Measurements from ENCODE around the gene TREX2. TPM values are rescaled to one million over a fixed set of nuclear protein-coding genes. Genes with fewer than 3 reads are reported as not detected.

The TREX2 gene
- total RNA-seq, 4 donors from 2014 or later: 1.4 to 3.2 (median 2.9) TPM; not detected in 1

- intact Hi-C loops (cut with DNase I; ENCODE audit: low total_unique reads): no loop called here
- H3K36me3 ChIP-seq: no peaks in the 10 kb centered on the region
- no peak overlapping the region for H3K4me3 ChIP-seq
- no peaks in the 10 kb centered on the region for H3K27me3 ChIP-seq
- no peak for DNase-seq
- H3K27ac ChIP-seq: no peak overlapping the region
- no peaks in the 10 kb centered on the region for H3K4me1 ChIP-seq
- TF ChIP-seq POLR2A (IDR thresholded peaks at IDR 0.05): no peak
- TF ChIP-seq, protein P1, sequence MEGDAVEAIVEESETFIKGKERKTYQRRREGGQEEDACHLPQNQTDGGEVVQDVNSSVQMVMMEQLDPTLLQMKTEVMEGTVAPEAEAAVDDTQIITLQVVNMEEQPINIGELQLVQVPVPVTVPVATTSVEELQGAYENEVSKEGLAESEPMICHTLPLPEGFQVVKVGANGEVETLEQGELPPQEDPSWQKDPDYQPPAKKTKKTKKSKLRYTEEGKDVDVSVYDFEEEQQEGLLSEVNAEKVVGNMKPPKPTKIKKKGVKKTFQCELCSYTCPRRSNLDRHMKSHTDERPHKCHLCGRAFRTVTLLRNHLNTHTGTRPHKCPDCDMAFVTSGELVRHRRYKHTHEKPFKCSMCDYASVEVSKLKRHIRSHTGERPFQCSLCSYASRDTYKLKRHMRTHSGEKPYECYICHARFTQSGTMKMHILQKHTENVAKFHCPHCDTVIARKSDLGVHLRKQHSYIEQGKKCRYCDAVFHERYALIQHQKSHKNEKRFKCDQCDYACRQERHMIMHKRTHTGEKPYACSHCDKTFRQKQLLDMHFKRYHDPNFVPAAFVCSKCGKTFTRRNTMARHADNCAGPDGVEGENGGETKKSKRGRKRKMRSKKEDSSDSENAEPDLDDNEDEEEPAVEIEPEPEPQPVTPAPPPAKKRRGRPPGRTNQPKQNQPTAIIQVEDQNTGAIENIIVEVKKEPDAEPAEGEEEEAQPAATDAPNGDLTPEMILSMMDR (IDR thresholded peaks at IDR 0.05): no peak
- H3K9me3 ChIP-seq: no peaks in the 10 kb centered on the region
Measured at GRCh38 chrX:153420851-153421599, 24.8 kb downstream of the TREX2 start.

GRCh38 chrX:153417637-153418036 is 28.2 kb downstream of the TREX2 start:
- Histone ChIP-seq H3K4me3 (no peak overlapping the region), H3K36me3 (no peaks in the 10 kb centered on the region), H3K4me1 (no peaks in the 10 kb centered on the region), H3K27ac (no peak overlapping the region), H3K27me3 (no peaks in the 10 kb centered on the region), H3K9me3 (no peaks in the 10 kb centered on the region)
- no peak for DNase-seq
- intact Hi-C loops (cut with DNase I; ENCODE audit: low total_unique reads): no loop called here
- no peak for TF ChIP-seq POLR2A (IDR thresholded peaks at IDR 0.05)
- TF ChIP-seq, protein P1 (IDR thresholded peaks at IDR 0.05): no peak

- no peaks in the 10 kb centered on the region for H3K9me3 ChIP-seq
- H3K36me3 ChIP-seq: no peaks in the 10 kb centered on the region
- H3K27me3 ChIP-seq: no peaks in the 10 kb centered on the region
- DNase-seq: no peak
- intact Hi-C loops (cut with DNase I; ENCODE audit: low total_unique reads): no loop called here
- H3K4me3 ChIP-seq: no peak overlapping the region
- no peak overlapping the region for H3K27ac ChIP-seq
- no peaks in the 10 kb centered on the region for H3K4me1 ChIP-seq
- TF ChIP-seq, protein P1 (IDR thresholded peaks at IDR 0.05): no peak
- TF ChIP-seq POLR2A (IDR thresholded peaks at IDR 0.05): no peak
Measured at GRCh38 chrX:153416781-153417450, 28.9 kb downstream of the TREX2 start.

- H3K4me3 ChIP-seq: no peak overlapping the region
- no peaks in the 10 kb centered on the region for H3K36me3 ChIP-seq
- peak overlapping the region; percentile 19 to 38 for H3K27ac ChIP-seq
- TF ChIP-seq POLR2A (IDR thresholded peaks at IDR 0.05): no peak
- TF ChIP-seq, protein P1 (IDR thresholded peaks at IDR 0.05): no peak
- H3K9me3 ChIP-seq: no peaks in the 10 kb centered on the region
- H3K4me1 ChIP-seq: no peaks in the 10 kb centered on the region
- intact Hi-C loops (cut with DNase I; ENCODE audit: low total_unique reads): no loop called here
- no peak for DNase-seq
- H3K27me3 ChIP-seq: no peaks in the 10 kb centered on the region
Measured at GRCh38 chrX:153414856-153415510, 30.9 kb downstream of the TREX2 start.

DNA sequence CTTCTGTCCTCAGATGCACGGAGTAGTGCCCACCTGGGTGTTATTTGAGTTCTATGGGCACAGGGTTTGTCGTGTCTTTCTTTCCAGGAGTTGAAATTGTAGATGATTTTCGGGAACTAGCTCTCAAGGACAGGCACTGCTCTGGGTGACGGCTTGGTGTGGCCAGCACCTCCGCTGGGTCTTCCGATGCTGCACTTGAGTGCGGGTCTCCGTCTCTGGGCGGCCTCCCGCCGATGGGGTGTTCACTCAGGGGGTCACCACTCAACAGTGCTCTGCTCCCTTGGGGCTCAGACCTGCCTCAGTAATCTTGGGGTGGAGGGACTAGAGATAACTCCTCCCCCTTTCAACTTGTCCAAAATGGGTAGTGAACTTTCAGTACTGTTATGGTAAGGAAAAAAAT is 32.1 kb downstream of the TREX2 start:
- no peaks in the 10 kb centered on the region for H3K36me3 ChIP-seq
- TF ChIP-seq, protein P1 (IDR thresholded peaks at IDR 0.05): no peak
- TF ChIP-seq POLR2A (IDR thresholded peaks at IDR 0.05): no peak
- DNase-seq: no peak
- intact Hi-C loops (cut with DNase I; ENCODE audit: low total_unique reads): no loop called here
- H3K4me1 ChIP-seq: no peaks in the 10 kb centered on the region
- no peak overlapping the region for H3K27ac ChIP-seq
- H3K27me3 ChIP-seq: no peaks in the 10 kb centered on the region
- no peaks in the 10 kb centered on the region for H3K9me3 ChIP-seq
- H3K4me3 ChIP-seq: no peak overlapping the region
